HG03139 (cell line): ENCODE results near the gene ZPBP2.
"Not testable (repeated sequence)": the region's sequence is repeated elsewhere in the genome, so short reads cannot be mapped to it uniquely, and the experiment has no call there.

Experiments
- ATAC-seq: cut with Tn5 transposase; IDR thresholded peaks from one replicate; pipeline ENCODE4 v1.9.1; 2021; ENCODE audit not compliant: unreplicated experiment

The ZPBP2 gene

GRCh38 chr17:39867880-39868553, at the start of gene ZPBP2:
Gene ZPBP2 (plus strand): TSS chr17:39868202. CDS start chr17:39868355, 153 bp downstream.
- ATAC-seq: no peak

- ATAC-seq: no peak
Observed at GRCh38 chr17:39818358-39819000, 49.5 kb upstream of the ZPBP2 start.

- no peak for ATAC-seq
Observed at GRCh38 chr17:39820541-39820940, 47.5 kb upstream of the ZPBP2 start.

- ATAC-seq: no peak
Observed at GRCh38 chr17:39820987-39821386, 47.0 kb upstream of the ZPBP2 start.

GRCh38 chr17:39822051-39822451, 46.0 kb upstream of the ZPBP2 start:
- no peak for ATAC-seq

- no peak for ATAC-seq
Observed at GRCh38 chr17:39823407-39824054, 44.5 kb upstream of the ZPBP2 start.

- ATAC-seq: no peak
Observed at GRCh38 chr17:39826334-39826733, 41.7 kb upstream of the ZPBP2 start.

GRCh38 chr17:39828443-39828842, 39.6 kb upstream of the ZPBP2 start:
- ATAC-seq: no peak

GRCh38 chr17:39831588-39831987, 36.4 kb upstream of the ZPBP2 start:
- ATAC-seq: no peak

GRCh38 chr17:39834017-39834416, 34.0 kb upstream of the ZPBP2 start:
- no peak for ATAC-seq

- no peak for ATAC-seq
Observed at GRCh38 chr17:39835038-39835786, 32.8 kb upstream of the ZPBP2 start.

- no peak for ATAC-seq
Observed at GRCh38 chr17:39836117-39836516, 31.9 kb upstream of the ZPBP2 start.

- ATAC-seq: no peak
Observed at GRCh38 chr17:39838057-39838456, 29.9 kb upstream of the ZPBP2 start.

GRCh38 chr17:39838784-39839183, 29.2 kb upstream of the ZPBP2 start:
- no peak for ATAC-seq

- ATAC-seq: no peak
Observed at GRCh38 chr17:39841134-39841683, 26.8 kb upstream of the ZPBP2 start.

GRCh38 chr17:39845052-39845846, 22.8 kb upstream of the ZPBP2 start:
- no peak for ATAC-seq

GRCh38 chr17:39846205-39846604, 21.8 kb upstream of the ZPBP2 start:
- no peak for ATAC-seq

- ATAC-seq: no peak
Observed at GRCh38 chr17:39848600-39848999, 19.4 kb upstream of the ZPBP2 start.

- not testable (repeated sequence) for ATAC-seq
Observed at GRCh38 chr17:39850186-39850585, 17.8 kb upstream of the ZPBP2 start.

GRCh38 chr17:39852239-39852638, 15.8 kb upstream of the ZPBP2 start:
- no peak for ATAC-seq
